Vagina (tissue), 2 donors: Measurements from ENCODE around the gene MCOLN1.

Experiments
- CTCF ChIP-seq, 3 experiments: fragments of 450-650 bp in 2 of 3; fragments of 200-600 bp in 1 of 3; sonication (generic) in 1 of 3; IDR thresholded peaks; one replicate each; pipeline ENCODE4 v1.5.1; 2017 to 2019; ENCODE audit warnings: antibody characterized with exemption in 3 of 3, mild to moderate bottlenecking in 2 of 3, moderate library complexity in 2 of 3
- POLR2AphosphoS5 ChIP-seq, 2 donors: sonication (generic); formaldehyde crosslinking; IDR thresholded peaks; one replicate each; pipeline ENCODE4 v1.9.0; 2017; ENCODE audit warnings: antibody characterized with exemption in 2 of 2, mild to moderate bottlenecking in 2 of 2, low read depth in 1 of 2; ENCODE audit not compliant: insufficient read depth in 1 of 2

- TF ChIP-seq CTCF (IDR thresholded peaks at IDR 0.05) (no peak), POLR2AphosphoS5 (IDR thresholded peaks at IDR 0.05; ENCODE audit: insufficient read depth in 1 of 2, low read depth in 1 of 2) (no peak)
These were observed 17.5 kb downstream of the MCOLN1 start for GRCh38 chr19:7539827-7540425.
